ENCODE measurements around the gene TJP3. TPM values are rescaled to one million over a fixed set of nuclear protein-coding genes. Genes with fewer than 3 reads are reported as not detected.

The TJP3 gene
- total RNA-seq, 1 experiment from 2014 or later = 1.6 TPM

GRCh38 chr19:3771906-3772455, 63.8 kb downstream of the TJP3 start, which contains the start of gene RAX2:
RAX2 (minus strand) TSS chr19:3772228; CDS start chr19:3771742, 486 bp downstream.
- no peak for TF ChIP-seq CTCF (IDR thresholded peaks at IDR 0.05; ENCODE audit: unreplicated experiment)
- POLR2A ChIA-PET = interaction anchor here (1.4 to 1.6 kb wide), 2 partner anchors 9 to 10 kb away, joined by 4 to 6 read pairs; partner anchors contain the start of genes APBA3 and MRPL54
- peaks cover 8% of the 10 kb centered on the region for H3K9me3 Mint-ChIP-seq (ENCODE audit: unreplicated experiment)
- DNase-seq (ENCODE audit: unreplicated experiment) = no peak
- no TSS peak for BruUV-seq (replicated peaks)
- H3K4me1 Mint-ChIP-seq (ENCODE audit: insufficient read depth, unreplicated experiment) = no peaks in the 10 kb centered on the region
- intact Hi-C loops (cut with micrococcal nuclease) = no loop called here
- CTCF ChIA-PET = no interaction called here
- no peak within 1 kb of the TSS for H3K4me3 Mint-ChIP-seq (ENCODE audit: unreplicated experiment)
- H3K27ac Mint-ChIP-seq (ENCODE audit: low read depth, unreplicated experiment) = no peak within 1 kb of the TSS
- no peaks in the 10 kb centered on the region for H3K27me3 Mint-ChIP-seq (ENCODE audit: insufficient read depth, unreplicated experiment)
- H3K36me3 Mint-ChIP-seq (ENCODE audit: insufficient read depth, unreplicated experiment) = no peaks in the 10 kb centered on the region

GRCh38 chr19:3773814-3774515, 65.8 kb downstream of the TJP3 start:
- TF ChIP-seq CTCF (IDR thresholded peaks at IDR 0.05; ENCODE audit: unreplicated experiment) = no peak
- DNase-seq (ENCODE audit: unreplicated experiment) = no peak
- intact Hi-C loops (cut with micrococcal nuclease) = no loop called here
- BruUV-seq (replicated peaks) = no TSS peak
- no peak overlapping the region for H3K27ac Mint-ChIP-seq (ENCODE audit: low read depth, unreplicated experiment)
- H3K36me3 Mint-ChIP-seq (ENCODE audit: insufficient read depth, unreplicated experiment) = no peaks in the 10 kb centered on the region
- H3K4me1 Mint-ChIP-seq (ENCODE audit: insufficient read depth, unreplicated experiment) = no peaks in the 10 kb centered on the region
- POLR2A ChIA-PET = interaction anchor here (1.6 kb wide), 1 partner anchor 11 kb away, joined by 4 read pairs; the partner anchor contains the start of gene MRPL54
- no peaks in the 10 kb centered on the region for H3K27me3 Mint-ChIP-seq (ENCODE audit: insufficient read depth, unreplicated experiment)
- no peak overlapping the region for H3K4me3 Mint-ChIP-seq (ENCODE audit: unreplicated experiment)
- CTCF ChIA-PET = interaction anchor here (0.7 kb wide), 1 partner anchor 13 kb away, joined by 3 read pairs; the partner anchor contains the start of gene APBA3
- H3K9me3 Mint-ChIP-seq (ENCODE audit: unreplicated experiment) = peaks cover 8% of the 10 kb centered on the region

- Mint-ChIP-seq H3K27me3 (ENCODE audit: insufficient read depth, unreplicated experiment) (no peaks in the 10 kb centered on the region), H3K36me3 (ENCODE audit: insufficient read depth, unreplicated experiment) (no peaks in the 10 kb centered on the region), H3K4me3 (ENCODE audit: unreplicated experiment) (no peak overlapping the region), H3K4me1 (ENCODE audit: insufficient read depth, unreplicated experiment) (no peaks in the 10 kb centered on the region), H3K9me3 (ENCODE audit: unreplicated experiment) (peaks cover 8% of the 10 kb centered on the region), H3K27ac (ENCODE audit: low read depth, unreplicated experiment) (no peak overlapping the region)
- TF ChIP-seq CTCF (IDR thresholded peaks at IDR 0.05; ENCODE audit: unreplicated experiment) = no peak
- no TSS peak for BruUV-seq (replicated peaks)
- POLR2A ChIA-PET = no interaction called here
- no peak for DNase-seq (ENCODE audit: unreplicated experiment)
- CTCF ChIA-PET = interaction anchor here (0.6 kb wide), 1 partner anchor 1844 kb away, joined by 3 read pairs; no protein-coding TSS in a partner anchor
- intact Hi-C loops (cut with micrococcal nuclease) = no loop called here
These were observed 66.6 kb downstream of the TJP3 start for GRCh38 chr19:3774621-3775373.

GRCh38 chr19:3775374-3775711, 67.2 kb downstream of the TJP3 start:
- no peak for DNase-seq (ENCODE audit: unreplicated experiment)
- Mint-ChIP-seq H3K9me3 (ENCODE audit: unreplicated experiment) (peaks cover 8% of the 10 kb centered on the region), H3K4me3 (ENCODE audit: unreplicated experiment) (no peak overlapping the region), H3K4me1 (ENCODE audit: insufficient read depth, unreplicated experiment) (no peaks in the 10 kb centered on the region), H3K36me3 (ENCODE audit: insufficient read depth, unreplicated experiment) (no peaks in the 10 kb centered on the region), H3K27ac (ENCODE audit: low read depth, unreplicated experiment) (no peak overlapping the region), H3K27me3 (ENCODE audit: insufficient read depth, unreplicated experiment) (no peaks in the 10 kb centered on the region)
- no TSS peak for BruUV-seq (replicated peaks)
- TF ChIP-seq CTCF (IDR thresholded peaks at IDR 0.05; ENCODE audit: unreplicated experiment) = no peak
- intact Hi-C loops (cut with micrococcal nuclease) = no loop called here
- ChIA-PET CTCF (interaction anchor here (0.6 to 0.7 kb wide), 2 partner anchors 76 to 1844 kb away, joined by 3 read pairs; no protein-coding TSS in a partner anchor), POLR2A (no interaction called here)
